GM12878 (cell line): ENCODE measurements around the gene DCK. TPM values are rescaled to one million over a fixed set of nuclear protein-coding genes. Genes with fewer than 3 reads are reported as not detected.

Source experiments
- ATAC-seq: fragments of 200-7000 bp; cut with Tn5 transposase; 3 replicates; pipeline ENCODE4 v1.9.1; 2020; ENCODE audit warnings: mild to moderate bottlenecking, moderate library complexity
- BruUV-seq: library from RNA; stranded (reverse); fragments of 400-500 nt; replicated peaks from 2 replicates; lab custom pipeline; 2021; lab: Mats Ljungman, UMichigan
- CTCF ChIA-PET: fragments of 300-600 bp; sonication (Branson Sonifier 250); formaldehyde crosslinking; extraction: SDS; loops from one replicate; lab custom pipeline; 2021; ENCODE audit warnings: inconsistent platforms; lab: Yijun Ruan, JAX
- POLR2A ChIA-PET: fragments of 350-600 bp; formaldehyde crosslinking; extraction: SDS; loops from one replicate; lab custom pipeline; 2021; ENCODE audit warnings: inconsistent platforms; lab: Charles Lee
- RAD21 ChIA-PET: fragments of 300-600 bp; sonication (Branson Sonifier 250); formaldehyde crosslinking; loops from one replicate; lab custom pipeline; 2023; ENCODE audit warnings: antibody characterized with exemption; ENCODE audit not compliant: unreplicated experiment; lab: Charles Lee
- SMC1A ChIA-PET: fragments of 300-600 bp; sonication (Branson Sonifier 250); formaldehyde crosslinking; loops from one replicate; lab custom pipeline; 2023; ENCODE audit not compliant: unreplicated experiment, uncharacterized antibody; lab: Charles Lee
- DNase-seq: peaks from one replicate; pipeline ENCODE4 v3.0.0-alpha.2; 2011; ENCODE audit warnings: low read depth, low spot score
- FAIRE-seq: peaks from 3 replicates; lab custom pipeline; 2011; peaks lifted over from hg19 to GRCh38; lab: Jason Lieb, UNC
- H2AFZ ChIP-seq: 2 replicates; pipeline ENCODE4 v1.6.0; 2011; ENCODE audit warnings: low read depth, low read length, control low read depth; ENCODE audit not compliant: control insufficient read depth
- H3K27ac ChIP-seq: 2 replicates; pipeline ENCODE4 v1.5.1; 2011; ENCODE audit warnings: control low read depth; ENCODE audit not compliant: control insufficient read depth, insufficient read depth
- H3K27me3 ChIP-seq, 2 experiments: replicated peaks in 1 of 2; 2 replicates each; pipeline versions ENCODE4 v1.6.0 to v1.6.1; 2011; ENCODE audit warnings: low read length in 1 of 2; ENCODE audit not compliant: control insufficient read depth in 2 of 2, insufficient read depth in 2 of 2
- H3K36me3 ChIP-seq, 2 experiments: 2 replicates each; pipeline ENCODE4 v1.5.1; 2011; ENCODE audit warnings: low read length in 1 of 2; ENCODE audit not compliant: control insufficient read depth in 2 of 2, insufficient read depth in 2 of 2
- H3K4me1 ChIP-seq: 2 replicates; pipeline ENCODE4 v1.6.1; 2011; ENCODE audit warnings: mild to moderate bottlenecking, low read length, moderate library complexity, mixed read lengths; ENCODE audit not compliant: control insufficient read depth, insufficient read depth
- H3K4me2 ChIP-seq: 2 replicates; pipeline ENCODE4 v1.6.0; 2011; ENCODE audit warnings: control low read depth; ENCODE audit not compliant: control insufficient read depth, insufficient read depth
- H3K4me3 ChIP-seq: fragments of 200-600 bp; sonication (generic); 2 replicates; pipeline ENCODE4 v1.5.1; 2016
- H3K79me2 ChIP-seq: 2 replicates; pipeline ENCODE4 v1.6.0; 2011; ENCODE audit warnings: low read length; ENCODE audit not compliant: control insufficient read depth, insufficient read depth
- H3K9ac ChIP-seq: 2 replicates; pipeline ENCODE4 v1.8.0; 2011; ENCODE audit warnings: low read length, control low read depth, mixed read lengths; ENCODE audit not compliant: control insufficient read depth, insufficient read depth
- H3K9me3 ChIP-seq: replicated peaks from 3 replicates; pipeline ENCODE4 v1.5.1; 2011; ENCODE audit warnings: mild to moderate bottlenecking, low read length; ENCODE audit not compliant: control insufficient read depth, insufficient read depth
- H4K20me1 ChIP-seq: 2 replicates; pipeline ENCODE4 v1.6.0; 2011; ENCODE audit not compliant: control insufficient read depth, insufficient read depth
- ETV6 ChIP-seq, 2 experiments: fragments of 450-650 bp in 1 of 2; IDR thresholded peaks in 1 of 2; conservative IDR thresholded peaks in 1 of 2; 2 replicates each; pipeline ENCODE4 v1.6.1; 2014; ENCODE audit warnings: antibody characterized with exemption in 1 of 2, borderline replicate concordance in 1 of 2, low read depth in 1 of 2, mild to moderate bottlenecking in 1 of 2, moderate library complexity in 1 of 2
- FOS ChIP-seq: IDR thresholded peaks from 3 replicates; pipeline ENCODE4 v1.6.1; 2011; ENCODE audit warnings: borderline replicate concordance; ENCODE audit not compliant: insufficient read length; ENCODE audit errors: extremely low read depth
- GABPA ChIP-seq: IDR thresholded peaks from 2 replicates; pipeline ENCODE4 v1.6.1; 2014; ENCODE audit warnings: antibody characterized with exemption, low read depth, mild to moderate bottlenecking, inconsistent platforms
- IKZF2 ChIP-seq, 2 experiments: fragments of 450-650 bp; IDR thresholded peaks; 2 replicates each; pipeline ENCODE4 v1.6.1; 2017; ENCODE audit warnings: mild to moderate bottlenecking in 2 of 2, moderate library complexity in 2 of 2
- IRF3 ChIP-seq: fragments of 450-650 bp; IDR thresholded peaks from 2 replicates; pipeline ENCODE4 v1.6.1; 2014; ENCODE audit warnings: mild to moderate bottlenecking
- IRF4 ChIP-seq: IDR thresholded peaks from 2 replicates; pipeline ENCODE4 v1.6.1; 2011; ENCODE audit warnings: low read depth, low read length
- MTA2 ChIP-seq: fragments of 450-650 bp; IDR thresholded peaks from 2 replicates; pipeline ENCODE4 v1.6.1; 2016; ENCODE audit warnings: low read depth, mild to moderate bottlenecking, moderate library complexity
- MYB ChIP-seq: fragments of 150-350 bp; IDR thresholded peaks from 2 replicates; pipeline ENCODE4 v1.6.1; 2014; ENCODE audit warnings: mild to moderate bottlenecking, low read depth, low read length, borderline replicate concordance
- REST ChIP-seq: IDR thresholded peaks from 2 replicates; pipeline ENCODE4 v1.6.1; 2012; ENCODE audit warnings: mild to moderate bottlenecking, low read depth, low read length
- SMAD5 ChIP-seq: IDR thresholded peaks from 2 replicates; pipeline ENCODE4 v1.6.1; 2016; ENCODE audit warnings: antibody characterized with exemption, low read depth
- SREBF2 ChIP-seq: IDR thresholded peaks from 2 replicates; pipeline ENCODE4 v1.6.1; 2012; ENCODE audit warnings: mild to moderate bottlenecking, low read length
- in situ Hi-C: fragments of 300-500 bp; cut with MboI; formaldehyde crosslinking; loops from 9 replicates; pipeline ENCODE4 v1.14.3; 2018; ENCODE audit warnings: mixed read lengths
- intact Hi-C: fragments of 100-400 bp; cut with micrococcal nuclease; formaldehyde crosslinking; loops from one replicate; pipeline ENCODE4 v1.14.2; 2022; ENCODE audit not compliant: unreplicated experiment
- polyA plus RNA-seq, 11 experiments: library from polyadenylated mRNA; depleted of rRNA in 4 of 11; unstranded in 6 of 11; stranded (reverse) in 5 of 11; fragments of >200 nt; fragmentation: Nextera tagmentation in 4 of 11; fragmentation: Illumina TruSeq in 1 of 11; extraction: Ambion mirVana in 4 of 11; extraction: Trizol in 1 of 11; gene quantifications; 1 replicate in 1 of 11; 2 replicates in 10 of 11; pipeline versions ENCODE4 v1.2.1 to v1.2.3, GENCODE V29; 2011 to 2016; ENCODE audit warnings: inconsistent platforms in 2 of 11, missing spikeins in 2 of 11, low read depth in 1 of 11
- total RNA-seq, 4 experiments: library from RNA; depleted of rRNA in 3 of 4; stranded (reverse); fragments of >200 nt in 3 of 4; fragmentation: Illumina TruSeq in 1 of 4; extraction: Trizol in 1 of 4; gene quantifications; 2 replicates each; pipeline versions ENCODE4 v1.2.1 to v1.2.3, GENCODE V29; 2013 to 2021

Gene DCK
- total and polyA plus RNA-seq, 10 of the 15 experiments (the other 5 are each of a cell fraction or from before 2014, with no cell fraction given), result 20.0 to 69.4 (median 26.2) TPM

- Histone ChIP-seq H3K36me3 (no peaks in the 10 kb centered on the region), H3K79me2 (no peaks in the 10 kb centered on the region), H3K27me3 (no peaks in the 10 kb centered on the region), H3K4me1 (no peaks in the 10 kb centered on the region; the same call in 1 of the 2 replicates), H3K4me2 (no peak overlapping the region), H3K4me3 (no peak overlapping the region), H3K27ac (no peak overlapping the region), H3K9me3 (no peaks in the 10 kb centered on the region), H2AFZ (no peak overlapping the region), H4K20me1 (no peaks in the 10 kb centered on the region), H3K9ac (no peak overlapping the region)
- intact Hi-C loops, result no loop called here
- ChIA-PET SMC1A (interaction anchor here (0.6 to 1.3 kb wide), 2 partner anchors 15 to 17 kb away, joined by 3 read pairs; no protein-coding TSS in a partner anchor), RAD21 (no interaction called here), POLR2A (interaction anchor here (0.9 kb wide), 1 partner anchor 15 kb away, joined by 3 read pairs; no protein-coding TSS in a partner anchor), CTCF (no interaction called here)
- DNase-seq, result no peak
- peak; percentile 69 for FAIRE-seq
- in situ Hi-C loops, result no loop called here
- ATAC-seq, result no peak
- no TSS peak for BruUV-seq
- TF ChIP-seq MTA2, result no peak
- no peak for TF ChIP-seq IKZF2 (IDR thresholded peaks at IDR 0.05)
- no peak for TF ChIP-seq SMAD5
These were observed 13.3 kb upstream of the DCK start for GRCh38 chr4:70980196-70980595.

- Histone ChIP-seq H2AFZ (no peak overlapping the region), H3K27me3 (no peaks in the 10 kb centered on the region), H3K27ac (no peak overlapping the region), H3K4me2 (no peak overlapping the region), H3K9ac (no peak overlapping the region), H3K4me1 (no peaks in the 10 kb centered on the region; the same call in 1 of the 2 replicates), H3K4me3 (no peak overlapping the region), H3K79me2 (no peaks in the 10 kb centered on the region), H4K20me1 (no peaks in the 10 kb centered on the region), H3K36me3 (no peaks in the 10 kb centered on the region), H3K9me3 (no peaks in the 10 kb centered on the region)
- ChIA-PET SMC1A (no interaction called here), POLR2A (interaction anchor here (0.6 kb wide), 1 partner anchor 246 kb away, joined by 4 read pairs; no protein-coding TSS in a partner anchor), RAD21 (interaction anchor here (1.0 kb wide), 1 partner anchor 332 kb away, joined by 3 read pairs; no protein-coding TSS in a partner anchor), CTCF (interaction anchor here (3.5 kb wide), 1 partner anchor 26 kb away, joined by 17 read pairs; no protein-coding TSS in a partner anchor)
- FAIRE-seq, result no peak
- in situ Hi-C loops, result no loop called here
- ATAC-seq, result peak; percentile 40; the same call in 2 of the 3 replicates
- intact Hi-C loops, result no loop called here
- no TSS peak for BruUV-seq
- no peak for DNase-seq
- TF ChIP-seq ETV6 (conservative IDR thresholded peaks at IDR 0.05 in 1 of 2, IDR thresholded peaks at IDR 0.05 in 1 of 2; ENCODE audit: borderline replicate concordance in 1 of 2, low read depth in 1 of 2) (no peak), FOS (no peak), MYB (no peak), REST (no peak), IRF4 (no peak), IRF3 (no peak), GABPA (no peak), SREBF2 (no peak)
These were observed 9.3 kb upstream of the DCK start for GRCh38 chr4:70984106-70984505.
